Left cardiac atrium (tissue), 4 donors: ENCODE data around the gene UBXN7. TPM values are rescaled to one million over a fixed set of nuclear protein-coding genes. Genes with fewer than 3 reads are reported as not detected.
"Not testable (repeated sequence)": the region's sequence is repeated elsewhere in the genome, so short reads cannot be mapped to it uniquely, and the experiment has no call there.

Experiments used
- ATAC-seq, 2 donors: fragments of 200-7000 bp; cut with Tn5 transposase; one replicate each; pipeline ENCODE4 v1.9.1; 2020; ENCODE audit warnings: mild to moderate bottlenecking in 2 of 2, moderate library complexity in 2 of 2
- DNase-seq: peaks from one replicate; pipeline ENCODE4 v3.0.0-alpha.2; 2020
- intact Hi-C, 2 donors: fragments of 100-400 bp; cut with DNase I; formaldehyde crosslinking; loops; one replicate each; pipeline versions ENCODE4 v1.14.1 to v1.15.1; 2022 to 2023
- long read RNA-seq: library from polyadenylated mRNA; unstranded; transcript quantifications from one replicate; pipeline ENCODE4 v2.0.0, GENCODE V29; 2021
- total RNA-seq, 2 donors: library from RNA; stranded (reverse); fragmentation: NEBNext Ultra II Directional; extraction: Animal tissue kit (Norgen Biotek cat#: 25700); gene quantifications; one replicate each; pipeline ENCODE4 v1.2.1, GENCODE V29; 2021
- donor health status: DM: no; HTN: yes; CAD: no.
- donor health status: DM: no; HTN: yes; CAD: no; lungs with severe emphysema.
- donor health status: DM: yes; HTN: yes; CAD: no.
- donor health status: Dilated cardiomyopathy.

UBXN7 gene
- 10 to 100 TPM; 29.5 to 37.4 TPM for total RNA-seq
- long read RNA-seq, full-length matches to known transcripts = 4 of 6 reads
- long read RNA-seq, partial matches to known transcripts = 0 of 6 reads
- long read RNA-seq, other reads (novel, unspliced or antisense) = 2 of 6 reads

GRCh38 chr3:196432137-196432879, at the start of gene UBXN7:
Gene UBXN7 (minus strand): TSS chr3:196432427. CDS start chr3:196432399, 28 bp downstream.
- DNase-seq = peak; percentile 94
- ATAC-seq = peak; percentile 97 to 99
- intact Hi-C loops = loop anchor here in 1 of 2 donors (5.0 kb wide), 1 partner anchor 70 kb away; the partner anchor contains the start of gene RNF168

GRCh38 chr3:196477678-196478077, 45.5 kb upstream of the UBXN7 start:
- no peak for ATAC-seq
- no peak for DNase-seq
- intact Hi-C loops = no loop called here

- DNase-seq = no peak
- no peak for ATAC-seq
- intact Hi-C loops = no loop called here
Observed at GRCh38 chr3:196472286-196472685, 40.1 kb upstream of the UBXN7 start.

- intact Hi-C loops = no loop called here
- no peak for DNase-seq
- no peak for ATAC-seq
Observed at GRCh38 chr3:196471551-196471950, 39.3 kb upstream of the UBXN7 start.

GRCh38 chr3:196470182-196470581, 38.0 kb upstream of the UBXN7 start:
- DNase-seq, intact Hi-C loops, ATAC-seq: not testable (repeated sequence)

- DNase-seq (no peak), ATAC-seq (no peak)
- intact Hi-C loops = no loop called here
Observed at GRCh38 chr3:196463804-196464203, 31.6 kb upstream of the UBXN7 start.

GRCh38 chr3:196463478-196463756, 31.2 kb upstream of the UBXN7 start:
- DNase-seq = no peak
- intact Hi-C loops = no loop called here
- ATAC-seq = no peak

- intact Hi-C loops, DNase-seq, ATAC-seq: not testable (repeated sequence)
Observed at GRCh38 chr3:196462680-196463477, 30.7 kb upstream of the UBXN7 start.

GRCh38 chr3:196458063-196458462, 25.8 kb upstream of the UBXN7 start:
- DNase-seq (no peak), ATAC-seq (no peak)
- intact Hi-C loops = no loop called here

GRCh38 chr3:196457470-196457869, 25.2 kb upstream of the UBXN7 start:
- DNase-seq, intact Hi-C loops, ATAC-seq: not testable (repeated sequence)

- intact Hi-C loops = no loop called here
- DNase-seq = no peak
- peak in 1 of 2 donors; percentile 37 for ATAC-seq
Observed at GRCh38 chr3:196454935-196455334, 22.7 kb upstream of the UBXN7 start.

- intact Hi-C loops, ATAC-seq, DNase-seq: not testable (repeated sequence)
Observed at GRCh38 chr3:196445391-196445790, 13.2 kb upstream of the UBXN7 start.

GRCh38 chr3:196444500-196444894, 12.3 kb upstream of the UBXN7 start:
- intact Hi-C loops = no loop called here
- ATAC-seq (no peak), DNase-seq (no peak)

GRCh38 chr3:196440696-196441095, 8.5 kb upstream of the UBXN7 start:
- no peak for DNase-seq
- ATAC-seq = no peak
- intact Hi-C loops = no loop called here

GRCh38 chr3:196440041-196440537, 7.9 kb upstream of the UBXN7 start:
- ATAC-seq = peak in 1 of 2 donors; percentile 50

GRCh38 chr3:196431181-196432136, 768 bp downstream of the UBXN7 start:
- ATAC-seq (peak; percentile 42 to 57), DNase-seq (peak; percentile 43)
- intact Hi-C loops = loop anchor here in 1 of 2 donors (5.0 kb wide), 1 partner anchor 71 kb away; the partner anchor contains the start of gene RNF168

More at GRCh38 chr3:196440041-196440537, 7.9 kb upstream of the UBXN7 start:
- peak; percentile 37 for DNase-seq
- intact Hi-C loops = no loop called here

GRCh38 chr3:196428041-196428440, 4.2 kb downstream of the UBXN7 start:
- intact Hi-C loops = no loop called here

GRCh38 chr3:196424421-196424820, 7.8 kb downstream of the UBXN7 start:
- intact Hi-C loops, ATAC-seq: not testable (repeated sequence)

More at GRCh38 chr3:196428041-196428440, 4.2 kb downstream of the UBXN7 start:
- no peak for ATAC-seq
- no peak for DNase-seq

More at GRCh38 chr3:196424421-196424820, 7.8 kb downstream of the UBXN7 start:
- not testable (repeated sequence) for DNase-seq
